HT-29 (cell line): Measurements from ENCODE around the gene RNF166. TPM values are rescaled to one million over a fixed set of nuclear protein-coding genes. Genes with fewer than 3 reads are reported as not detected.

Experiments used
- DNase-seq: peaks from one replicate; pipeline ENCODE4 v3.0.0-alpha.2; 2015; ENCODE audit warnings: low spot score
- total RNA-seq: library from RNA; depleted of rRNA; stranded (reverse); fragments of >200 nt; shearing (Covaris generic); gene quantifications from 2 replicates; pipeline ENCODE4 v1.2.3, GENCODE V29; 2014

Gene RNF166
- total RNA-seq, 1 experiment from 2014 or later: 44.6 TPM

DNA sequence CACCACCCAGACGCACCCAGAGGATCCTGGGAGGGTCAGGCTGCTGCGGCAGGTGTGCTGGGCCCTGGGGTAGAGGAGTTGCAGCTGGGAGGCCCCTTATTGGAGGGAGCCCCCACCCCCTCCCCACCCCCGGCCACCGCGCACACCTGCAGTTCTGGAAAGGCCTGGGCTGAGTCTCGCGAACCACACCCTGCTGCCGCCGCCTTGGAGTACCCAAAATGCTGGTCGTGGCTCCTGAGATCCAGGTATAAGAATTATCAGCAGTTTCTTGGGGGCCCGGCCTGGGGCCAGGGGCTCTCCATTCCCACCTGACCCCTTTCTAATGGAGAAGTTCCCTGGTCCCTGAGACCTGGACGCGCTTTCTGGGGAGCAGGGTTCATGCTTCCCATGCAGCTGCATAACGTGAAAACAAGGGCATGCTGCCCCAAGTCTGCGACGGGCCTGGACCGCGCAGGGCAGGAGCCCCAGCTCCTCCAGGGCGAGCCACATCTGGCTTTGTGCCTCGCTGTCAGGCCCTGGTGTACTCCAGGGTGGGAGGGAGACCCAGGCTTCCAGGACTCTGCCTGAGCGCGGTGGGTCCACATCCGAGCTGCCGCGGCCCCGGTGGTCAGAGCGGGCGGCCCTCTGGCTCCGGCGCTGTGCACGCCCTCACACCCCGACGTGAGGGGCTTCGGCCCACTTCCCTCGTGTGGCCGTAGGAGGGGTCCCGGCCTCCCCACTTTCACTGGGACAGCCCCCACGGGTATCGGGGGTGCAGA lies 12.6 kb downstream of the RNF166 start:
- no peak for DNase-seq

DNA sequence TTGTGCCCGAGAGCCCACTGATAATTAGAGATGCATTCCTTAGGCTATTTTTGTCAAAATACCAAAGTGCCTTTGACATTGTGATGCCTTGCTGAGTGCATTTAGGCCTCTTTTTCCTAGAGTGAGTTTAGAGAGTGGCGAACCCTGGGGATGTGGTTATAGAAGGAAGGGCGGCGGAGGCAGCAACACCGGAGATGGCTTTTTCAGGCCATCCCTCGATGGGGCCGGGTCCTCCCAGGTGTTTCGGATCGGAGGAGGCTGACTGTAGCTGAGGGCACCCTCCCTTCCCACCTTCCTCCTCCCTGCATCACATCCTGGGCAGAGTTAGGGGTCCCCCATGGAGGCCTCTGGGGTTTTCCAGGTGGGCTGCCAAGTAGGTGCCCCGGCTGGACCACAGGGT lies 13.3 kb downstream of the RNF166 start:
- DNase-seq: no peak

- DNase-seq: no peak
Measured at GRCh38 chr16:88691924-88692560, 14.2 kb downstream of the RNF166 start.

- DNase-seq: no peak
Measured at GRCh38 chr16:88691129-88691813, 14.9 kb downstream of the RNF166 start.

DNA sequence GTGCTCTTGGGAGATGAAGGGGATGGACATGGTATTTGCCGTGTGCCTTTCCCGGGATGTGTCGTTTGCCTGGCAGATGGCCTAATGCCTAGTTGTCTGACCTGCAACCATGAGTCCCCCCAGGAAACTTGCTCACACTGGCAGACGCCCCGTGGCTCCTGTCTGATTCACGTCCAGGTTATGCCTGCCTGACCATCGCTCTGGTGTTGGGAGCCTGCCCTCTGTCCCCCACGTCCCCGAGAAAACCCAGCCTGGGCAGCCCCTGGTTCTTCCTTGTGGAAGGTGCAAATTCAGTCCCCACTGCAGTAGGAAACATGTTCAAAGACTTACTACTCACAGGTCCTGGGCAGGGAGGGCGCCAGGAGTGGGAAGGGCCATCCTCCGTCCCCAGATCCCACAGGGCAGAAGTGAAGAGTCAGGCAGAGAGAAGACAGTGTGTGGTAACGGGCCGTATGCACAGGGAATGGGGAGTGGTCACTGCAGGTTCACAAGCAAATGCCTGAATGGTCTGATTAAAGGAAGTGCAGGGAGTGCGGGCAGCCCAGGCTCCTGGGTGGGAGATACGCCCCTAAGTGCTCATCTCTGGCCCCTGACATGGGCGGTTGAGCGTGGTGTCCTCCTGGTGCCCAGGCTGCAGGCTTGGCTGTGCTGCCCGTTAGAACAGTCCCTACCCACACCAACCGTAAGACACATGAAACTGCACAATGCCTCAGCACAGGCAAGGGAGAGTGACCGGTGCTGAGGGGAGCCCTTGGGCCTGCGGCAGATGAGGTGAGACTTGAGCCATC lies 15.7 kb downstream of the RNF166 start:
- DNase-seq: no peak

DNA sequence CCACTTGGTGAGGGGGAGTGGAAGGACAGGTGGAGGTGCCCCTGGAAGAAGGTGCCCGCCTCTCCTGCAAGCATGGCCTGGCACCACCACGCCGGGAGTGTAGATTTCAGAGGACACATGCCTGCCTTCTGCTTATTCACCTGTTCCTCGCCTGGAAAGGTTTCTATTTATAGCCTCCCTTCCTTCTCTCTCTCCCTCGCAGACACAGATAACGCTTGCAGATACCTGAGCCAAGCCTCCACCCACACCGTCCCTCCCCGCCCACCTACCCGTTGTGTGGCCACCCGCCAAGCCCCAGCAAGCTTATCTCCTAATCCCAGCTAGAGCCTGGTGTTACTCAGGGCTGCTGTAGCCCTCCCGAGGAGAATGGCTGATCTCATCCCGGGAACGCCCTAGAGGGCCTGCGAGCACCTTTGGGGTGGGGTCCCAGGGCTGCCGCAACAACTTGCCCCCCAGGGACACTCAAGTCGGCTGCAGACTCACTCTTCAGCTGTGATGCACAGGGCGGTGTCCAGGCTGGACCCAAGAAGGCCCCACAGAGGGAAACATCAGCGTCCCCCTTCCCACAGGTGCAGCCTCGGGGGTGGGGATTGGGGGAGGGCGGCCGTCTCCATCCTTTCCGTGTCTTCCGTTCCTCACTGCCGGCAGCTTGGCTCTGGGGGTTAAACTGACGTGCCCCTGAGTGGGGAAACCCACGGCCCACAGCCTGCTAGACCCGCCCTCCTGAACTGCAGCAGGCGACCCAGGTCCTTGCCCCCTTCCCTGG lies 18.0 kb downstream of the RNF166 start:
- DNase-seq: peak; percentile 18

- DNase-seq: no peak
Measured at GRCh38 chr16:88687676-88688012, 18.6 kb downstream of the RNF166 start.

DNA sequence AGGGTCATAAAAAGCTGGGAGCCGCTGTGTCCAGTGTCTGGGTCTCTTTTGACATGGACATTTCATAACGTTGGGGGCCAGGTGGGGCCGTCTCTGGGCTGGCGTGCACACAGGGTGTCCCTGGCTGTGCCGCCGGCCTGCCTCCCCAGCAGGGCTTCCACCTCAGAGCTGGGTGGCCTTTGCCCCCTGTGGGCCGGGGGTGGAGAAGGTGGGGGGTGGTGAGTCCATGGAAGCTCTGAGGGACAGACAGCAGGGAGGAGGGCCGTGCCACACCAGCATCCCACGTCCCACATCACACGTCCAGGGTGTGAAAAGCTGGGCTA lies 19.0 kb downstream of the RNF166 start:
- no peak for DNase-seq

GRCh38 chr16:88686439-88687253 lies 19.6 kb downstream of the RNF166 start, which contains the start of gene SNAI3:
TSS of gene SNAI3 (minus strand) at chr16:88686507. CDS start at chr16:88686406, 101 bp downstream.
- peak; percentile 83 for DNase-seq

DNA sequence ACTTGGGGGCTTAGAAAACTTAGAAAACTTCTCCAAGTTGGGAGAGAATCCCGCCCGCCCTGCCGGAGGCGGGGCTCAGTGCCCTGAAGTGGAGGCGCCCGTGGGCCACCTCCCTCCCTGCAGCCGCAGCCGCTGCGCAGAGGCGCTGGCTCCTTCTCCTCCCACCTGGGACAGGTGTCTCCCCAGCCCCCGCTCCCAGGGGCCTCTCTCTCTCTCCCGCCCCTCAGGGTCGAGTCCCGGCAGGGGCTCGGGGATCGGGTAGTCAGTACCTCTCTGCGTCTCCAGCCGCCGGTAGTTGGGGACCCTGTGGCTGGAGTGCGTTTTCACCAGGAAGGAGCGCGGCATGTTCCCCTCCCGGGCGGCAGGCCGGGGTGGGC lies 20.2 kb downstream of the RNF166 start:
- DNase-seq: peak; percentile 27

DNA sequence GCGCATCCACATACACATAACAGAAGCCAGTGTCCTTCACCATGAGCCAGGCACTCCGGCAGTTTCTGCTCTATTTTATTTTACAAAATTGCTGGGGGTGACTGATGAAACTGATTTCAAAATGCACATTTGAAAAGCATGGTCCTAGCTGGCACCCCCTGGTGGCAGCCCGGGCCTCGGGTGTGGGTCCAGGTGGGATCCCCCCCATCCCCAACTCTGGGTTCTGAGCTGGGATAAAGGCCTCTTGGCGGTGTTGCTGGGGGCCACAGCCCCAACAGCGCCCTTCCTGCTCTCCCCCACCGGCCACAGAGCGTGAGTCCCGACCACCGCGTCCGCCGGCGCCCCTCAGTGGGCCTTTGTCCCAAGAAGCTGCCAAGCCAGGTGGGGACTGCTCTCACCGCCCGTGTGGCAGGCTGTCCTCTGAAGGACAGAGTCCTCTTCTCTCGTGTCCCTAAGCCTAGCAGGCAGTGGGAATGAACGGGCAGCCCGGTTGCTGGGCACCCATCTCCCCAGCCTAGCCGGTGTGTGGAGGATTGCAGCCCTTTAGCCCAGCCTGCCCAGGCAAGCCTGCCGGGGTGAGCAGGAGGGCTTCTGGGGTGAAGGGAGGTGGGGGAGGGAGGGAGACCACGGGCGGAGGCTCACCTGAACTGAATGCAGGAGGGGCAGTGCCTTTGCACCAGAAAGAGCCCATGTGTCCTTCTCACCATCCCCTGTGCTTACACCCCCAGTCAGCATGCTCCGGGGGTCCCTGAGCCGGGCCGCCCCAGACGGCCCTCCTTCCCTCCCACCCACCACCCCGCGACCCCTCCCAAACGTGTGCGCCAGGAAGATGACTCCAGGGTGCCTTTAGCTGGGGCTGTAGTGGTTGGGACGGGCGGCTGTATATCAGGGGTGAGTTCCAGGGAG lies 20.8 kb downstream of the RNF166 start:
- peak; percentile 37 for DNase-seq

- DNase-seq: no peak
Measured at GRCh38 chr16:88684569-88685155, 21.5 kb downstream of the RNF166 start.

DNA sequence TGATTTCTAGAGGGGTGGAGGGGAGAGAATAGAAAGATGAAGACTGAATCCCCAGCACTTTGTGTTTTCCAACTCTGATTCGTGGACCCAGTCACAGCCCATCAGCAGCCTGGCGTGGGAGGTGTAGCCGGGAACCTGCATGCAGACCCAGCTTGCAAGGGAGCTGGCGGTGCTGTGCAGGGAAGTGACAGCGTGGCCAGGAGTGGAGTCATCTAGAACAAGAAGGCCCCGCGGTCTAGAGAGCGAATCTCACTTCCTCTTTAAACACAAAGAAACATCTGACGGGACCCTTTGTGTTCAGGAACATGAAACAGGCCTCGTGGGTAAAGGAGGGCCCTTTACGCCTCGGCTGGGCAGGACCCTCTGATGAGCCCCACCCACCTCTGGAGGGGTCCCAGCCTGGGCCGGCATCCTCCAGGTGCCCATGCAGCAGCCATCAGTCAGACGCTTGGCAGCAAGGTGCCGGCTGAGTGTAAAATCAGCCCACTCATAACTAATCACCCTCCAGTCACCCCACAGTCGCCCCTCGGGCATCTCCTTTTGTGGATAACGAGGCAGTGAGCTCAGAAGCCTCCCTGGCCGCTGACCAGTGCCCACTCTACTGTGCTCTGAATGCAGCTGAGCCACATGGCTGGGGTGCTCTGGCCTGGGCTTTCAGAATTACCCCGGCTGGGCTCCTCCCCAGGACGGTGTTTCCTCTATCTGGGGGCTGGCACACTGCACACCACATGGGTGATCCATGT lies 24.3 kb downstream of the RNF166 start:
- DNase-seq: no peak

- peak; percentile 65 for DNase-seq
Measured at GRCh38 chr16:88681084-88681680, 25.0 kb downstream of the RNF166 start.

GRCh38 chr16:88680554-88681083 lies 25.6 kb downstream of the RNF166 start:
- DNase-seq: no peak

DNA sequence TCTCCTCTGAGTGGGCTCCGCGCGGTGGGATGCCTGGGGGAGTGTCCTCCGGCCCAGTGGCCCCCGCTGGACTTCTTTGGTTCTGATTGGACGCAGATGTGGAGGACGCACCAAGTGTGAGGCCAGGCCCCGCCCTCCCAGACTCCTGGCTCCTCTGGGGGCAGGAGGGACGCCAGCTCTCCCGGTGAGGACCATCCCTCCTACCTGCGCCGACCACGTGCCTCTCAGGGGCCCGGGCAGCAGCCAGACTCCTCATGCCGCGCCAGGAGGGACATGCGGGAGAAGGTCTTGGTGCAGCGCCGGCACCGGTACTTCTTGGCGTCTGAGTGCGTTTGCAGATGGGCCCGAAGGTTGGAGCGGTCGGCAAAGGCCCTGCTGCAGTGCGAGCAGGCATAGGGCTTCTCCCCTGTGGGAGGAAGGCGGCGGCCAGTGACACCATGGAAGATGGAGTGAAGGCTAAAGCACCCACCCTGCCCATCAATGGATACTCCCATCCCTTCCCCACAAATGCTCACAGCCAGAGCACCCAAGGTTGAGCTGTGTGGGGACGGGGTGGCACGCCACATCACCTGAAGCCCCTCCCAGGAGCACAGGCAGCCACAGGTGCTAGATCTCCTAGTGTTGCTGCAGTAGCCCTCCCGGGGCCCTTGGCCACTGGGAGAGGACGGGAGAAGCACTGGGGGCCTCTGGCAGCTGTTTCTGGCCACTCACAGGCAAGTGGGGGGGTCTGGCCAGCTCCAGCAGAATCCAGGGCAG lies 27.8 kb downstream of the RNF166 start:
- no peak for DNase-seq

DNA sequence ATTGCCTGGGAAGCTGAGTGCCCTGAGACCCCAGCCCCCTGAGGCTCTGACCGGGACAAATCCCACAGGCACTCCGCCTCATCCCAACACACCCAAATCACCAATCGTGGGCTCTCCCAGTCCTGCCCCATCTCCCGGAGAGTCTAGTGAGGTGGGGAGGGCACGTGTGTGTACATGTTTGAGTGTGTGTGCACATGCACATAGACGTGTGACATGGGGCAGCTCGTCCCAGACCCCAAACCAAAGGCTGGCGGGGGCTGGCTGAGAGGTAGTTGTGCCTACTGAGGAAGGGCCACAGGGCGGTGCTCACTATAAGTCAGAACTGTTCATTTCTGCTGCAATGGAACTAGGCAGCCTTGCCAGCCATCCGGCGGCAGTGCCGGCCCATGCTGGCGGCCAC lies 28.5 kb downstream of the RNF166 start:
- DNase-seq: no peak
